GM18519 (cell line): ENCODE measurements around the gene LCE6A.

Source experiments
- ATAC-seq: cut with Tn5 transposase; IDR thresholded peaks from one replicate; pipeline ENCODE4 v1.9.1; 2021; ENCODE audit warnings: mild to moderate bottlenecking, moderate library complexity; ENCODE audit not compliant: unreplicated experiment, low FRiP score

The LCE6A gene

DNA sequence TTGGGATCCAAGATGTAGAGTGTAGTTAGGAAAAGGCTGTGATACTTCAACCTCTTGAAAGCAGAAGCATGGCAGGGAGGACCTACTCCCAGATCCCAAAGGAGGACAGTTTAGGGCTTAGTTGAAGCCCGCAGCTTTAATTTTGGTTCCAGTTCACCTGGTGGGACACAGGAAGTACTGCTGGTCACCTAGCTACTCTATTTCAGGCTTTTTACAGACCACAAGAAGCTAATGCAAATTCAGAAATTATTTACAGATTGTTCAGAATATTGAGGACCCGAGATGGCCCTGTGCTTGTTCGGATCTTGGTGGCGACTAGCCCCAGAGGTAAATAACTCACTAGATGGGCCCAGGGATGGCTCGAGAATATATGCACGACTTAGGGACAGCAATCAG lies 29.1 kb downstream of the LCE6A start:
- no peak for ATAC-seq

DNA sequence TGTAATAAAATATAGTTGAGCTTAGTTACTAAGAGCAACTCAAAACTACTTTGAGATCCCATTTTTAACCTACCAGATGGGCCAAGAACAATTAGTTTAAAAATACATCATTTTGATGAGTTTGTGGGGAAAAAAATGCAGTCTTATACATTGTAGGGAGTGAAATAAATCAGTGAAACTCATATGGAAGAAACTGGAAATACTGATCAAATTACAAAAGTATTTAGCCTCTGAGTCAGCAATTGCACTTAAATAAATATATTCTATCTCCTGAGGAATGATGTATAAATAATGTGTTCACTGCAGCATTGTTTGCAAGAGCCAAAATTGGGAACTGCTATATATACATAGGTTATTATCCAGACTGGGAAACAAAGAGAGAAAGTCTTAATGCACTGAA lies 30.8 kb downstream of the LCE6A start:
- ATAC-seq, result no peak

DNA sequence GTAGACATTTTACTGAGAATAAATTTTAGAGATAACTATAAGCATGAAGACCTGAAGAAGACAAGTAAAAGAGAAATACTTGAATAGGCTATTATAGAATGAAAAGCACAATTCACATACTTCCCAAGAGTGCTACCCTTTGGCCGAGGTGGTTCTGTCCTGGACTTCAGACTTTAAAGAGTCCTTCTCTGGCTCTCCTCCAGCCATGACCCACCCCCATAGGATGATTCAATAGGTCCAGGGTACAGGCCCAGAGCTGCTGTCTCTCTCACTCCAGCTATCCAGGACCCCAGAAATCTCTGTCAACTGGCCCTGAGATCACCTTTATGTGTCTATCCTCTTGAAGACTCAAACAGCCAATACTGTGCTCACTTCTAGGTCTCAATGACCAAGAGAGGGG lies 34.2 kb downstream of the LCE6A start:
- no peak for ATAC-seq

DNA sequence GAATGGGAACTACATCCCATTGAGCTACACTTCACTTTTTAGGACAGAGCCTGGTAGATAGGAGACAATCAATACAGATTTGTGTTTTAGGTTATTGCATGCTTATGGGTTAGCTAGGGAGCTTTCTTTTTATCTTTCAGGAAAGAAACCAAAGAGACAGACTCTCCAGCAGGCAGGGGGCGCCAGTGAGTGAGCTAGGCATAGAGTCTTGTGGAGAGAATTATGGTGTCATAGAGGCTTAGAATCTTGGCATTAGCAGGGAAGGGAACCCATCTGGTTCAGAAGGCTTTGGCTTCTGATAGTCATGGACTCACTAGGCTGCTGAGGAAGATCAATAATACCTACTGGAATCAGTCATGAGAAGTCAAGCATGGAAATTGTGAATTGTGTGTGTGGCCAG lies 35.4 kb downstream of the LCE6A start, which contains the start of gene SMCP:
TSS of gene SMCP (plus strand) at position 281 of the 400 bp plus-strand sequence. CDS start 6,101 bp downstream, outside the sequence.
- no peak for ATAC-seq

DNA sequence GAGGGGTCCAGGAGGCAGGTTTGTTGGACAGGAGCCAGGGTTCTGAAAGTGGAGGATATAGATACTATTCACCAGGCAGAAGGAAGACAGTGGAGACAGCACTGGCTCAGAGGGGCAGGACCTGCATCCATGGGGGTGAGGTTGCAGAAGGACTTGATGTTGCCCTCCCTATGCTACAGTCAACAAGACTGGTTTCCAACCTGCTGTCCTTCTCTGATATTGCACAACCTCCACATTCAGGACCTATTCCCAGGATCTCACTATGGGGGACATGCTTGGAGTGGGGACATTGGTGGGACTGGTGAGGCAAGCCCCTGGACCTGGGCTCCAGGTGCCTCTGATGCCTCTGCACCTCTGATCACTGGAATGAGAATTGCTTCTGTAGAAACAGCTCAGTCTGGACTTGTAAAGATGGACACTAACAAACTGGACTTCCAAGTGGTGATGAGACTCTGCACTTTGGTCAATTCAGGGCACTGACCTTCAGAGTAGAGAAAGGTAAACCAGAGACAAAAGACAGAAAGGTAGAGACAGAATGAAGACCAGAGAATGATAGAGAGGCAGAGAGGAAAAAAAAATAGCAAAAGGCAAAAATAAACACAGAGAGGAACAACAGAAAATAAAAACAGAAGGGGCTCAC lies 37.0 kb downstream of the LCE6A start:
- no peak for ATAC-seq

DNA sequence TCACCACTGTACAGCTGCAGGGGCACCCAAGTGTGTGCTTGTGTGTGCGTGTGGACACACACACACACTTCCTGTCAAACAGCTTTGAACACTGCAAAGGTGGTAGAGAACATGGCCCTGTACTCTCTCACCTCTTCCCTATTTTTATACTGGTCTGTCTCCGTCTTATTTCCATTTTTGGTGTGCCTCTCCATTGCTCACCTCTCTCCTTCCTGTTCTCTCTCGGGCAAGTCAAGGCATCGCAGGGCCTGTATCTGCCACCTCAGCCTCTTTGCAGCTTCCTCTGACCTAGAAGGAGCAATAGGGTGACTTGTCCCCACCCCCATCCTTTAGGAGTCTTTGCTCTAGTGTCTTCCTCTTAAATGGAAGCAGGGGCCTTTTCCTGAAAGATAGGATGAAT lies 37.7 kb downstream of the LCE6A start:
- no peak for ATAC-seq

DNA sequence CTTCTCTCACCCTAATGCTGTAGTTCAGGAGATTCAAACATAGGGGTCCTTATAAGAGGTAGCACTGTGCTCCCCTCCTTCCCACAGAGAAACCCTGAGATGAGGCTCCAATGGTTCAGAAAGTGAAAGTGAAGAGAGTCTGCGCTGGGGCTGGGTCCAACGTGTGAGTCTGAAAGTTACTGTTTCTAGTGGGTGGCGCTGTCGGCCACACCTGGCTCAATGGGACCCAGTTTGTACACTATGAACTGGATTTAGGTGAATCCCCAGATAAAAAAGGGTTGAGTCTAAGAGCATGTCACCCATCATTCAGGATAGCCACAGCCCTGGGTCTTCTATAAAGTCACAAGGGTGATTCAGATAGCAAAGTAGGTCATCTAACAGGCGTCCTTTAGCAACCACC lies 38.3 kb downstream of the LCE6A start:
- ATAC-seq, result peak; percentile 46

DNA sequence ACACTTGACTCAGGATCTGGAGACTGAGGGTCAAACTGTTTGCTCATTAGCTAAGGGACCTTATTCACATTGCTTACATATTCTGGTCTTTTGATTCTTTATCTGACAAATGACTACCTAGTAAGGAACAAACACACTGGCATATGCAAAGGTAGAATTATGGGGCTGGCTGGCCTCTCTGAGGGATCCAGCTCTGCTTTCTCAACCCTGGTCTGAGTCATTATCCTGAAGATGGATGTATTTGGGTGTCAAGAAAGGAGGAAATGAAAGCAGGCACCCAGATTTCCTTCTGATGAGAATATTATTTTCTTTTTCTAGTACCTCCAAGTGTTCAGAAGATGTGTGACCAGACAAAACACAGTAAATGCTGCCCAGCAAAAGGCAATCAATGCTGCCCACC lies 41.4 kb downstream of the LCE6A start:
- no peak for ATAC-seq

DNA sequence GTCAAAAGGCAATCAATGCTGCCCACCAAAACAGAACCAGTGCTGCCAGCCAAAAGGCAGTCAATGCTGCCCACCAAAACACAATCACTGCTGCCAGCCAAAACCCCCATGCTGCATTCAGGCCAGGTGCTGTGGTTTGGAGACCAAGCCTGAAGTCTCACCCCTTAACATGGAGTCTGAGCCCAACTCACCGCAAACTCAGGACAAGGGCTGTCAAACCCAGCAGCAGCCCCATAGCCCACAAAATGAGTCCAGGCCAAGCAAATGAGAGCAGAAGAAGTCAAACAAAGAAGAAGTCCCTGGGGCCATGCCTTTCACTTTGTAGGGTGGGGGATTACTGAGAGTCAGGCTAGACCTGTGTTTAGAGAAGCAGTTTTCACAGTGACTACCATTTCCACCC lies 41.9 kb downstream of the LCE6A start:
- ATAC-seq, result no peak

DNA sequence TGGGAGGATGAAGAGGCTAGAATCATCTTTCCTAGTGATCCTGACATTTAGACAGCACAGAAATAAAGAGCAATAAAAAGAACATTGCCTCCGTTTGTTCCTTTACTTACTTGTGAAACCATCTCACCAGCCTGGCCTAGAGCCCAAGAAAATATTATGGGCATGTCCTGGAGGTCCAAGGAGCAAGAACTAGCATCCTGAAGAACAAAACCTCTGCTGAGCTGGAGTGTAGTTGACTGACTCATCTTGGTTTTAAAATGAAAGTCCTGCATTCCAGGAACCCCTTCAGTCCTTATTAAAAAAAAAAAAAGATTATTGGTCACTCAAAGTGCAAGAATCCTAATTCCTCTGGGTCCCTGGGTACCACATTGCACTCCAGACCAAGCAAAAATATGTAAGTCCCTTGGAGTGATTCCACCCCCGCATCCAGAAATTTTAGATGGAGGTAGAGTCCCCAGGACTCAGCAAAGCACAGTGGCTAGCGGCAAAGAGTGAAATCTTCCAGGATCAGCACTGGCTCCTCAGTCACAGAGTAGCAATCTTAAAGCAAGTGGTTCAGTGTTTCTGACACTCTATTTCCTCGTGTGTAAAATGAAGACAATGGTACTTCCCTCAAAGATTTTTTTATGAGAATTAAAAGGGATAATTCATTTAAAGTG lies 42.4 kb downstream of the LCE6A start:
- no peak for ATAC-seq

DNA sequence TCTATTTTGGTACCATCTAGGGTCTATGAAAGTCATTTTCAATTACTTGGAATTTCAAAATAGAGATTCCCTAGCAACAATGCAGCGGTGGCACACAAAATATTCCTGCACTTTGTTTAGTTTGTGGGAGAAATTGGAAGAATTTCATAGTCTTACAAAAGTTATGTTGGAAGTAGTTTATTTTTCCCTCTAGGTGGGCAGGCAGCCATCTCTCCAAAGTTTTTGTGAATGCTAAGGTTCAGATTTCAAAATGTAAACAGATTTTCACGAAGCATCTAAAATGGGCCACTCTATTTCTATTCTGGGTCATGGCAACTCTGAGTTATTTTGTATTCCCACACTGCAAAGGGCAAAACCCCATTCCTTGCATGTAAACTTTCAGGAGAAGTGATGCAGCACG lies 43.4 kb downstream of the LCE6A start:
- no peak for ATAC-seq

DNA sequence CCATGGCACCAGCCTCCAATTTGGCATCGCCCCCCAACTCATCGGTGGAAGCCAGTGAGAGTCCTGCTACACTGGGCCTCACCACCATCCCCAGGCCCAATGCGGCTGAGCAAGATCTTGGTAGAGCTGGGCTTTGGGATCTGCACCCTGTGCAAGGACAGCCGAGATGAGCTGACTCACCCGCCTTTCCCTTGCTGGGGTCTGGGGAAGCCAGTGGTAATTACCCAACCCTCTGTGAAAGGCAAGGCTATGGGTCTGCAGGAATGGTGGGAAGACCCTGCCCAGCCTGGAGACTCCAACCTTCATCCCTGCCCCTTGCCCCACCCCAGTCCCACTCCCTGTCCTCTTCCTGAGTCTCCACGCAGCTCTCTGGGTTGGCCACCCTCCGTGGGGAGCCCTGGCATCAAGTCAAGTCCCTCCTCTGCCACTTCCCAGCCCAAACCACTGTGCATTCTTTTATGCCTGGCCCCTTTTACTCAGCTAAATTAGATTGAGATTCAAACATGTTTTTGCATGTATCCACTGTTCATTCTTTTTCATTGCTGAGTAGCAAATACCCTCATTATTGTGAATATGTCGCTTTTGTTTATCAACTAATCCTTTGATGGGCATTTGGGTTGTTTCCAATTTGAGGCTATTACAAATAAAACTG lies 44.2 kb downstream of the LCE6A start:
- no peak for ATAC-seq

DNA sequence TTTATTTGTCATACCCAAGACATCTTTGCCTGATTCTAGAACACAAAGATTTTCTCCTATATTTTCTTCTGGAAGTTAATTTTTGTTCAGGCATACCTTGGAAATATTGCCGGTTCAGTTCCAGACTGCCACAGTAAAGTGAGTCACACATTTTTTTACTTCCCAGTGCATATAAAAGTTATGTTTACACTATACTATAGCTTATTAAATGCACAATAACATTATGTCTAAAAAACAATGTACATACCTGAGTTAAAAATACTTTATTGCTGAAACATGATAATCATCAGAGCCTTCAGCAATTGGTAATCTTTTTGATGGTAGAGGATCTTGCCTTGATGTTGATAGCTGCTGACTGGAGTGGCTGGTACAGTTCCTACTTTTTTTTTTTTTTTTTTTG lies 45.5 kb downstream of the LCE6A start:
- ATAC-seq, result no peak
